Osteocyte (in vitro differentiated cells): Measurements from ENCODE around the gene CAD. TPM values are rescaled to one million over a fixed set of nuclear protein-coding genes. Genes with fewer than 3 reads are reported as not detected.

Source experiments
- DNase-seq: peaks from one replicate; pipeline ENCODE4 v3.0.0; 2021; ENCODE audit warnings: mixed read lengths; ENCODE audit not compliant: unreplicated experiment; ENCODE audit errors: extremely low spot score
- H3K27ac Mint-ChIP-seq: one replicate; pipeline ENCODE4 v1.8.0; 2021; ENCODE audit warnings: mild to moderate bottlenecking, mixed read lengths; ENCODE audit not compliant: unreplicated experiment
- H3K27me3 Mint-ChIP-seq: one replicate; pipeline ENCODE4 v1.8.0; 2021; ENCODE audit warnings: mixed read lengths; ENCODE audit not compliant: unreplicated experiment
- H3K36me3 Mint-ChIP-seq: one replicate; pipeline ENCODE4 v1.8.0; 2021; ENCODE audit warnings: mixed read lengths; ENCODE audit not compliant: unreplicated experiment
- H3K4me1 Mint-ChIP-seq: one replicate; pipeline ENCODE4 v1.8.0; 2021; ENCODE audit warnings: mixed read lengths; ENCODE audit not compliant: unreplicated experiment
- H3K4me3 Mint-ChIP-seq: one replicate; pipeline ENCODE4 v1.8.0; 2021; ENCODE audit warnings: mild to moderate bottlenecking, moderate library complexity, mixed read lengths; ENCODE audit not compliant: unreplicated experiment
- H3K9me3 Mint-ChIP-seq: one replicate; pipeline ENCODE4 v1.8.0; 2021; ENCODE audit warnings: mixed read lengths; ENCODE audit not compliant: unreplicated experiment
- total RNA-seq: library from RNA; stranded (reverse); gene quantifications from 2 replicates; pipeline ENCODE4 v1.2.1, GENCODE V29; 2021
- TF ChIP-seq, protein P1 (sequence below): fragments of 200-600 bp; sonication (generic); IDR thresholded peaks from 2 replicates; pipeline ENCODE4 v1.5.0; 2021; ENCODE audit warnings: antibody characterized with exemption, mild to moderate bottlenecking, moderate library complexity

The CAD gene
- total RNA-seq, 1 donor from 2014 or later, result 72.6 TPM

GRCh38 chr2:27223416-27223815 is 6.2 kb downstream of the CAD start:
- DNase-seq, result no peak
- Mint-ChIP-seq H3K27ac (no peak overlapping the region), H3K4me3 (no peak overlapping the region), H3K9me3 (no peaks in the 10 kb centered on the region), H3K36me3 (peaks cover 59% of the 10 kb centered on the region), H3K27me3 (no peaks in the 10 kb centered on the region), H3K4me1 (peaks cover 4% of the 10 kb centered on the region)
- TF ChIP-seq, protein P1, sequence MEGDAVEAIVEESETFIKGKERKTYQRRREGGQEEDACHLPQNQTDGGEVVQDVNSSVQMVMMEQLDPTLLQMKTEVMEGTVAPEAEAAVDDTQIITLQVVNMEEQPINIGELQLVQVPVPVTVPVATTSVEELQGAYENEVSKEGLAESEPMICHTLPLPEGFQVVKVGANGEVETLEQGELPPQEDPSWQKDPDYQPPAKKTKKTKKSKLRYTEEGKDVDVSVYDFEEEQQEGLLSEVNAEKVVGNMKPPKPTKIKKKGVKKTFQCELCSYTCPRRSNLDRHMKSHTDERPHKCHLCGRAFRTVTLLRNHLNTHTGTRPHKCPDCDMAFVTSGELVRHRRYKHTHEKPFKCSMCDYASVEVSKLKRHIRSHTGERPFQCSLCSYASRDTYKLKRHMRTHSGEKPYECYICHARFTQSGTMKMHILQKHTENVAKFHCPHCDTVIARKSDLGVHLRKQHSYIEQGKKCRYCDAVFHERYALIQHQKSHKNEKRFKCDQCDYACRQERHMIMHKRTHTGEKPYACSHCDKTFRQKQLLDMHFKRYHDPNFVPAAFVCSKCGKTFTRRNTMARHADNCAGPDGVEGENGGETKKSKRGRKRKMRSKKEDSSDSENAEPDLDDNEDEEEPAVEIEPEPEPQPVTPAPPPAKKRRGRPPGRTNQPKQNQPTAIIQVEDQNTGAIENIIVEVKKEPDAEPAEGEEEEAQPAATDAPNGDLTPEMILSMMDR, result no peak

DNA sequence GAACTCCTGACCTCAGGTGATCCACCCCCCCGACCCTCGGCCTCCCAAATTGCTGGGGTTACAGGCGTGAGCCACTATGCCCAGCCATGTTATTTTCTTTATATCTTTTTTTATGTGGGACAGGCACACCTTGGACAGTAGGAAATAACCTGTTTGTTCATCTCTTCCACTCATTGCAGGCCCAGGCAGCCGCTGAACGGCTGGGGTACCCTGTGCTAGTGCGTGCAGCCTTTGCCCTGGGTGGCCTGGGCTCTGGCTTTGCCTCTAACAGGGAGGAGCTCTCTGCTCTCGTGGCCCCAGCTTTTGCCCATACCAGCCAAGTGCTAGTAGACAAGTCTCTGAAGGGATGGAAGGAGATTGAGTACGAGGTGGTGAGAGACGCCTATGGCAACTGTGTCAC is 8.4 kb downstream of the CAD start:
- no peak overlapping the region for H3K4me3 Mint-ChIP-seq

DNA sequence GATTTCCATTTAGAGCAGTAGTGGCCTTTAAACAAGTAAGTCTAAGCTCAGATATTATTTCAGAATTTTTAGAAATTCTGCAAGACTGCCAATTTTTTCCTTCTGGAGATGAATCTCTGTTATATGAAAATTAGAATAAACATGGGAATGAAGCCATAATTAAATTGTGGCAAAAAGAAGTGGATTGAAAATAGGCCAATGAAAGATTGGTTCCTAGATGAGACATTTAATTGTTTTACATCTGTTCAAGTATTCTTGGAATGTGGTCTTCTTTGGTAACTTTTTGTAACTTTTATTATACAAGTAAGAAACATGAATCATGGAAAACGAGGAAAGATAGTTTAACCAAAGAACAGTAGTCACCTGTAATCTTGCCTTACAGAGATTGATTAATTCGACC is 10.3 kb downstream of the CAD start:
- Mint-ChIP-seq H3K4me3 (no peak overlapping the region), H3K27me3 (no peaks in the 10 kb centered on the region)

More for the DNA sequence above, 8.4 kb downstream of the CAD start:
- Mint-ChIP-seq H3K27ac (no peak overlapping the region), H3K36me3 (peaks cover 60% of the 10 kb centered on the region), H3K4me1 (no peaks in the 10 kb centered on the region), H3K27me3 (no peaks in the 10 kb centered on the region), H3K9me3 (no peaks in the 10 kb centered on the region)
- TF ChIP-seq, protein P1, result no peak
- DNase-seq, result no peak

DNA sequence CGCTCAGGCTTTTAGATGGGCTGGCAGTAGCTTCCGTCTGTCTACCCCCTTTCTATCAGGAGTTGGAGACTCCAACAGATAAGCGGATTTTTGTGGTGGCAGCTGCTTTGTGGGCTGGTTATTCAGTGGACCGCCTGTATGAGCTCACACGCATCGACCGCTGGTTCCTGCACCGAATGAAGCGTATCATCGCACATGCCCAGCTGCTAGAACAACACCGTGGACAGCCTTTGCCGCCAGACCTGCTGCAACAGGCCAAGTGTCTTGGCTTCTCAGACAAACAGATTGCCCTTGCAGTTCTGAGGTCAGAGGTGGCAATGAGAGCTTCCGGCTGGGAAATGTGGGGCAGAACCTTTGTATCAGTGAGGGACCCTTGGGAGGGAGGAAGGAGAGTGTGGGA is 14.8 kb downstream of the CAD start:
- H3K9me3 Mint-ChIP-seq, result no peaks in the 10 kb centered on the region
- H3K36me3 Mint-ChIP-seq, result peaks cover 65% of the 10 kb centered on the region
- H3K4me1 Mint-ChIP-seq, result no peaks in the 10 kb centered on the region
- no peak for DNase-seq
- TF ChIP-seq, protein P1, result no peak
- H3K4me3 Mint-ChIP-seq, result no peak overlapping the region
- no peaks in the 10 kb centered on the region for H3K27me3 Mint-ChIP-seq
- H3K27ac Mint-ChIP-seq, result no peak overlapping the region

More for the DNA sequence above, 10.3 kb downstream of the CAD start:
- no peaks in the 10 kb centered on the region for H3K4me1 Mint-ChIP-seq
- H3K36me3 Mint-ChIP-seq, result peaks cover 61% of the 10 kb centered on the region
- no peaks in the 10 kb centered on the region for H3K9me3 Mint-ChIP-seq
- DNase-seq, result no peak
- TF ChIP-seq, protein P1, result no peak
- H3K27ac Mint-ChIP-seq, result no peak overlapping the region

GRCh38 chr2:27233341-27233740 is 16.2 kb downstream of the CAD start:
- H3K4me1 Mint-ChIP-seq, result no peaks in the 10 kb centered on the region
- H3K27me3 Mint-ChIP-seq, result no peaks in the 10 kb centered on the region
- TF ChIP-seq, protein P1, result no peak
- peaks cover 63% of the 10 kb centered on the region for H3K36me3 Mint-ChIP-seq
- H3K9me3 Mint-ChIP-seq, result no peaks in the 10 kb centered on the region
- no peak overlapping the region for H3K4me3 Mint-ChIP-seq
- DNase-seq, result no peak
- H3K27ac Mint-ChIP-seq, result no peak overlapping the region
